A549 (cell line): ENCODE data around the gene FOXS1. TPM values are rescaled to one million over a fixed set of nuclear protein-coding genes. Genes with fewer than 3 reads are reported as not detected.

Source experiments
- ATAC-seq, 2 experiments: fragments of 200-7000 bp in 1 of 2; fragments of >200 bp in 1 of 2; cut with Nextera tagmentation in 1 of 2; cut with Tn5 transposase in 1 of 2; 3 replicates each; pipeline versions ENCODE4 v1.8.0 to v1.9.1; 2018 to 2020; ENCODE audit warnings: mild to moderate bottlenecking in 1 of 2, moderate library complexity in 1 of 2
- CTCF ChIA-PET: fragments of 300-600 bp; sonication (Branson Sonifier 250); formaldehyde crosslinking; extraction: SDS; loops from one replicate; lab custom pipeline; 2021; ENCODE audit warnings: antibody characterized with exemption, inconsistent platforms; lab: Yijun Ruan, JAX
- POLR2A ChIA-PET: fragments of 350-600 bp; formaldehyde crosslinking; extraction: SDS; loops from one replicate; lab custom pipeline; 2021; ENCODE audit warnings: antibody characterized with exemption, inconsistent platforms; lab: Yijun Ruan, JAX
- DNase-seq, 2 experiments: peaks; one replicate each; pipeline versions ENCODE4 v3.0.0 to v3.0.0-alpha.2; 2011 to 2016; ENCODE audit warnings: low read depth in 1 of 2, low spot score in 1 of 2
- FAIRE-seq: peaks from 2 replicates; lab custom pipeline; 2011; peaks lifted over from hg19 to GRCh38; lab: Jason Lieb, UNC
- H3K27ac ChIP-seq, 2 experiments: fragments of >200 bp; sonication (Bioruptor Twin); formaldehyde crosslinking; 3 replicates each; pipeline ENCODE4 v1.5.1; 2016 to 2017
- H3K4me1 ChIP-seq: fragments of >200 bp; sonication (Bioruptor Twin); formaldehyde crosslinking; 3 replicates; pipeline ENCODE4 v1.6.1; 2016
- H3K4me2 ChIP-seq: fragments of >200 bp; sonication (Bioruptor Twin); formaldehyde crosslinking; 3 replicates; pipeline ENCODE4 v1.6.1; 2016
- H3K4me3 ChIP-seq: fragments of >200 bp; sonication (Bioruptor Twin); formaldehyde crosslinking; 3 replicates; pipeline ENCODE4 v1.5.1; 2016
- H3K9me3 ChIP-seq: fragments of >200 bp; sonication (Bioruptor Twin); formaldehyde crosslinking; 3 replicates; pipeline ENCODE4 v1.6.1; 2016
- CBX2 ChIP-seq: fragments of 200-600 bp; sonication (generic); IDR thresholded peaks from 2 replicates; pipeline ENCODE4 v1.6.1; 2016; ENCODE audit warnings: low read depth, mild to moderate bottlenecking, borderline replicate concordance
- CHD2 ChIP-seq: fragments of 150-350 bp; IDR thresholded peaks from 2 replicates; pipeline ENCODE4 v1.6.1; 2014; ENCODE audit warnings: low read length; ENCODE audit not compliant: partially characterized antibody
- FOXS1 ChIP-seq: fragments of 250-450 bp; sonication (Bioruptor Pico); IDR thresholded peaks from 2 replicates; pipeline ENCODE4 v1.5.0; 2020; ENCODE audit warnings: mild to moderate bottlenecking, moderate library complexity
- JUN ChIP-seq, 2 experiments: fragments of >200 bp; sonication (Bioruptor Twin); formaldehyde crosslinking; IDR thresholded peaks; 2 replicates in 1 of 2; 3 replicates in 1 of 2; pipeline ENCODE4 v1.6.1; 2016 to 2017
- MAZ ChIP-seq: fragments of 150-350 bp; IDR thresholded peaks from 2 replicates; pipeline ENCODE4 v1.6.1; 2014; ENCODE audit warnings: antibody characterized with exemption, low read depth, low read length, borderline replicate concordance
- NFE2L2 ChIP-seq: fragments of 150-350 bp; conservative IDR thresholded peaks from 2 replicates; pipeline ENCODE4 v1.6.1; 2014; ENCODE audit warnings: low read length
- NPAS2 ChIP-seq: fragments of 250-450 bp; sonication (Bioruptor Pico); IDR thresholded peaks from 2 replicates; pipeline ENCODE4 v1.8.0; 2022; ENCODE audit warnings: mild to moderate bottlenecking, moderate library complexity, borderline replicate concordance
- PHF8 ChIP-seq: fragments of 200-600 bp; sonication (generic); IDR thresholded peaks from 2 replicates; pipeline ENCODE4 v1.6.1; 2016; ENCODE audit warnings: low read depth, mild to moderate bottlenecking, antibody characterized with exemption, moderate library complexity, borderline replicate concordance
- POLR2A ChIP-seq: IDR thresholded peaks from 2 replicates; pipeline ENCODE4 v1.6.1; 2012; ENCODE audit warnings: mild to moderate bottlenecking, low read length
- RAD21 ChIP-seq, 2 experiments: fragments of >200 bp in 1 of 2; sonication (Bioruptor Twin) in 1 of 2; formaldehyde crosslinking in 1 of 2; IDR thresholded peaks in 1 of 2; conservative IDR thresholded peaks in 1 of 2; 2 replicates in 1 of 2; 3 replicates in 1 of 2; pipeline ENCODE4 v1.6.1; 2012 to 2018; ENCODE audit warnings: inconsistent platforms in 1 of 2
- TP53 ChIP-seq: fragments of 250-450 bp; sonication (Bioruptor Pico); IDR thresholded peaks from 2 replicates; pipeline ENCODE4 v1.5.0; 2021; ENCODE audit warnings: mild to moderate bottlenecking, moderate library complexity
- WGBS: methylation state at CpG from one replicate; pipeline ENCODE4 v1.1.6; 2017; ENCODE audit errors: missing lambda C conversion rate; 5-methylcytosine and 5-hydroxymethylcytosine counted together
- polyA plus RNA-seq, 4 experiments: library from polyadenylated mRNA; depleted of rRNA in 3 of 4; stranded (reverse); fragments of >200 nt; fragmentation: RNase III in 1 of 4; extraction: RNeasy Plus Mini Kit Qiagen cat#74134 plus additional on column Dnase treatment in 1 of 4; gene quantifications; 2 replicates in 3 of 4; 3 replicates in 1 of 4; pipeline ENCODE4 v1.2.3, GENCODE V29; 2011 to 2017
- TF ChIP-seq, protein P1 (sequence below): IDR thresholded peaks from 2 replicates; pipeline ENCODE4 v1.6.1; 2012; ENCODE audit warnings: low read depth, borderline replicate concordance
- TF ChIP-seq, protein P2 (sequence below): fragments of 250-450 bp; sonication (Bioruptor Pico); IDR thresholded peaks from 2 replicates; pipeline ENCODE4 v1.5.0; 2020; ENCODE audit warnings: low read depth, mild to moderate bottlenecking, moderate library complexity
- TF ChIP-seq, protein P3 (sequence below): IDR thresholded peaks from 2 replicates; pipeline ENCODE4 v1.6.1; 2012
- TF ChIP-seq, protein P4 (sequence below): fragments of 450-650 bp; IDR thresholded peaks from 2 replicates; pipeline ENCODE4 v1.6.1; 2014; ENCODE audit warnings: antibody characterized with exemption
- TF ChIP-seq, protein P5 (sequence below): fragments of >200 bp; sonication (Bioruptor Twin); formaldehyde crosslinking; IDR thresholded peaks from 3 replicates; pipeline ENCODE4 v1.5.1; 2016
- TF ChIP-seq, protein P6 (sequence below): fragments of >200 bp; sonication (Bioruptor Twin); formaldehyde crosslinking; IDR thresholded peaks from 3 replicates; pipeline ENCODE4 v1.6.1; 2016

The FOXS1 gene
- polyA plus RNA-seq, 2 of the 4 experiments (the other 2 are of a cell fraction) = 1.5 to 3.7 TPM

DNA sequence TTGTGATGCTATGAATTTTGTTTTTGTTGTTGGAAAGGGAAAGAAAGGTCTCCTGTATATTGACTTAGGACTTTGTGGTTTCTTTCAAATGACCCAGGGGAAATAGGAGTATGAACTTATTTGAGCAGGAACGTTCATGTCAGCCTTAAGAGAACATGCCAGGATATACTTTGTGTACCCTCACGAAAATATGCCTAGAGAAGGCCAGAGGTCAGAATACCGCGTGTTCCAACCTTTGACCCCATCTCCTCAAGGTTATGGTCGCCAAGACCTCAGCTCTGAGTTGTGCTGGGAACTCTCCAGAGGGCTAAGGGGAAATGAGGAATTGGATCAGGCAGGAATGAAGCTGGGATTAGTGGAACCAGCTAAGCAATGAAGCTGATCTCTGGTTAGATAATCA is 36.5 kb upstream of the FOXS1 start (continued):
- TF ChIP-seq, protein P1, sequence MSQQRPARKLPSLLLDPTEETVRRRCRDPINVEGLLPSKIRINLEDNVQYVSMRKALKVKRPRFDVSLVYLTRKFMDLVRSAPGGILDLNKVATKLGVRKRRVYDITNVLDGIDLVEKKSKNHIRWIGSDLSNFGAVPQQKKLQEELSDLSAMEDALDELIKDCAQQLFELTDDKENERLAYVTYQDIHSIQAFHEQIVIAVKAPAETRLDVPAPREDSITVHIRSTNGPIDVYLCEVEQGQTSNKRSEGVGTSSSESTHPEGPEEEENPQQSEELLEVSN = no peak
- TF ChIP-seq, protein P2, sequence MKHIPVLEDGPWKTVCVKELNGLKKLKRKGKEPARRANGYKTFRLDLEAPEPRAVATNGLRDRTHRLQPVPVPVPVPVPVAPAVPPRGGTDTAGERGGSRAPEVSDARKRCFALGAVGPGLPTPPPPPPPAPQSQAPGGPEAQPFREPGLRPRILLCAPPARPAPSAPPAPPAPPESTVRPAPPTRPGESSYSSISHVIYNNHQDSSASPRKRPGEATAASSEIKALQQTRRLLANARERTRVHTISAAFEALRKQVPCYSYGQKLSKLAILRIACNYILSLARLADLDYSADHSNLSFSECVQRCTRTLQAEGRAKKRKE (CRISPR knock-in tag) = no peak
- TF ChIP-seq NPAS2 (CRISPR knock-in tag) = no peak
- TF ChIP-seq NFE2L2 = no peak
- TF ChIP-seq, protein P3, sequence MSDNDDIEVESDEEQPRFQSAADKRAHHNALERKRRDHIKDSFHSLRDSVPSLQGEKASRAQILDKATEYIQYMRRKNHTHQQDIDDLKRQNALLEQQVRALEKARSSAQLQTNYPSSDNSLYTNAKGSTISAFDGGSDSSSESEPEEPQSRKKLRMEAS = no peak

DNA sequence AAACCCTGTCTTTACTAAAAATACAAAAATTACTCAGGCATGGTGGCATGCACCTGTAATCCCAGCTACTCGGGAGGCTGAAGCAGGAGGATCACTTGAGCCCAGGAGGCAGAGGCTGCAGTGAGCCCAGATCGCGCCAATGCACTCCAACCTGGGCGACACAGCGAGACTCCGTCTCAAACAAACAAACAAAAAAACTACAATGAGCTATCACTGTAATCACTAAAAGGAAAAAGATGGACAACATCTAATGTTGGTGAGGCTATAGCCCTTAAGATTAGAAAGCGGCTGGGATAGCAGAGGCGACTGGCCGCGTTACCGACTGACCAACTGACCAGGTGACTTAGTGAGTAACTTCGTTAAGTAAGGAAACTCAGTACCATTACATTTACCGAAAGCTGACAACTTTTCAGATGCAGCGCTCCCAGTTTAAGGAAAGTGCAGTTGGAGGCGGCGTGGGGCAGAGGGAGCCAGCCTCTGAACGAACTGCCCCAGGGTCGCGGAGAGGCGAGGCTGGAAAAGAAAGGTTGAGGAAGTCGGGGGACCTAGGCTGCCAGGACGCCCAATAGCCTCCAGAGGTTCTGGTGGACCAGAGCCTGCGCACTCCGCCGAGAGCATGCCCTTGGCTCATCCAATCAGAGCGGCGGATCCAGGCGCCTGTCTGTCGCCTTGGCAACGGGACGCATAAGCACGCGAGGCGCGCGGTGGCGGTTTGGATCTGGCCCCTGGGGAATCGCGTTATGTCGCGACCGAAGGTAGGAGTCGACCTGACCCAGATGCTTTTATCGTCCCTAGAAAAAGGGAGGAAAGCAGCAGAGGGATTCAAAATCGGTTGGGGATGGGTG is 34.0 kb upstream of the FOXS1 start:
- DNase-seq = peak; percentile 98
- TF ChIP-seq, protein P4, sequence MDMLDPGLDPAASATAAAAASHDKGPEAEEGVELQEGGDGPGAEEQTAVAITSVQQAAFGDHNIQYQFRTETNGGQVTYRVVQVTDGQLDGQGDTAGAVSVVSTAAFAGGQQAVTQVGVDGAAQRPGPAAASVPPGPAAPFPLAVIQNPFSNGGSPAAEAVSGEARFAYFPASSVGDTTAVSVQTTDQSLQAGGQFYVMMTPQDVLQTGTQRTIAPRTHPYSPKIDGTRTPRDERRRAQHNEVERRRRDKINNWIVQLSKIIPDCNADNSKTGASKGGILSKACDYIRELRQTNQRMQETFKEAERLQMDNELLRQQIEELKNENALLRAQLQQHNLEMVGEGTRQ = peak; percentile 72
- TF ChIP-seq CBX2 (peak; percentile 74; the same call in 1 of the 2 replicates), POLR2A (peak; percentile 88), FOXS1 (CRISPR knock-in tag) (no peak), PHF8 (peak; percentile 73; the same call in 1 of the 2 replicates), JUN (IDR thresholded peaks at IDR 0.05) (0 out of 5 replicates have a peak, but pooled peaks of 1 of the 2 experiments have one; percentile 17)
- TF ChIP-seq, protein P1 = 0 out of 2 replicates have a peak, but pooled peaks have one; percentile 59
- TF ChIP-seq, protein P3 = peak; percentile 84
- TF ChIP-seq, protein P5, sequence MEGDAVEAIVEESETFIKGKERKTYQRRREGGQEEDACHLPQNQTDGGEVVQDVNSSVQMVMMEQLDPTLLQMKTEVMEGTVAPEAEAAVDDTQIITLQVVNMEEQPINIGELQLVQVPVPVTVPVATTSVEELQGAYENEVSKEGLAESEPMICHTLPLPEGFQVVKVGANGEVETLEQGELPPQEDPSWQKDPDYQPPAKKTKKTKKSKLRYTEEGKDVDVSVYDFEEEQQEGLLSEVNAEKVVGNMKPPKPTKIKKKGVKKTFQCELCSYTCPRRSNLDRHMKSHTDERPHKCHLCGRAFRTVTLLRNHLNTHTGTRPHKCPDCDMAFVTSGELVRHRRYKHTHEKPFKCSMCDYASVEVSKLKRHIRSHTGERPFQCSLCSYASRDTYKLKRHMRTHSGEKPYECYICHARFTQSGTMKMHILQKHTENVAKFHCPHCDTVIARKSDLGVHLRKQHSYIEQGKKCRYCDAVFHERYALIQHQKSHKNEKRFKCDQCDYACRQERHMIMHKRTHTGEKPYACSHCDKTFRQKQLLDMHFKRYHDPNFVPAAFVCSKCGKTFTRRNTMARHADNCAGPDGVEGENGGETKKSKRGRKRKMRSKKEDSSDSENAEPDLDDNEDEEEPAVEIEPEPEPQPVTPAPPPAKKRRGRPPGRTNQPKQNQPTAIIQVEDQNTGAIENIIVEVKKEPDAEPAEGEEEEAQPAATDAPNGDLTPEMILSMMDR = no peak
- Histone ChIP-seq H3K4me3 (peak overlapping the region; percentile 61), H3K4me1 (no peaks in the 10 kb centered on the region), H3K4me2 (peak overlapping the region; percentile 90), H3K9me3 (no peaks in the 10 kb centered on the region), H3K27ac (peak overlapping the region; percentile 70 to 85)
- peak; percentile 85 for FAIRE-seq
- CTCF ChIA-PET = interaction anchor here (0.6 to 4.2 kb wide), 8 partner anchors 11 to 152 kb away, joined by 3 to 22 read pairs (median 3); partner anchors contain the start of gene PDRG1
- 2% methylated on average over 40 of the region's 45 CpGs for WGBS
- POLR2A ChIA-PET = interaction anchor here (0.8 to 1.1 kb wide), 4 partner anchors 8 to 230 kb away, joined by 3 to 5 read pairs (median 4); partner anchors contain the start of genes PDRG1 and TM9SF4
- peak; percentile 100 for ATAC-seq

DNA sequence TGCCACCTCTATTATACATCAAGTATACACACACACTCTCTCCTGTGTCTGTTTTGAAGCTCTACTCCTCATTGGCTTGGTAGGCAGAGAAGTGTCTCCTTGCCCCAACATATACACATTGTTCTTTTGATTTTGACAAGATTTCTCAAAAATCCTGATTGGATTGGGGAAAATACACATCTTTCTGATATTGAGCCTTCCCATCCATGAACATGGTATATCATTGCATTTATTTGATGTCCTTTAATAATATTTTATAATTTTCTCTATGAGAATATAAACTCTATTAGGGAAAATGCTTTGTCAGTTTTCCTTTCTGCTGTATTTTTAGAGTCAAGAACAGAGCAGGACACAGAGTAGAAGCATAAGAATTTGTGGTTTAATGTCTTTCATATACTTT is 32.3 kb upstream of the FOXS1 start:
- no peak for ATAC-seq

More for the DNA sequence above, 32.3 kb upstream of the FOXS1 start:
- H3K4me2 ChIP-seq = no peak overlapping the region
- H3K4me3 ChIP-seq = no peak overlapping the region
- no peak for TF ChIP-seq JUN (IDR thresholded peaks at IDR 0.05)
- TF ChIP-seq NFE2L2 = no peak
- TF ChIP-seq MAZ = no peak
- TF ChIP-seq CHD2 = no peak
- TF ChIP-seq FOXS1 (CRISPR knock-in tag) = no peak
- no peak for TF ChIP-seq TP53 (CRISPR knock-in tag)
- TF ChIP-seq, protein P6, sequence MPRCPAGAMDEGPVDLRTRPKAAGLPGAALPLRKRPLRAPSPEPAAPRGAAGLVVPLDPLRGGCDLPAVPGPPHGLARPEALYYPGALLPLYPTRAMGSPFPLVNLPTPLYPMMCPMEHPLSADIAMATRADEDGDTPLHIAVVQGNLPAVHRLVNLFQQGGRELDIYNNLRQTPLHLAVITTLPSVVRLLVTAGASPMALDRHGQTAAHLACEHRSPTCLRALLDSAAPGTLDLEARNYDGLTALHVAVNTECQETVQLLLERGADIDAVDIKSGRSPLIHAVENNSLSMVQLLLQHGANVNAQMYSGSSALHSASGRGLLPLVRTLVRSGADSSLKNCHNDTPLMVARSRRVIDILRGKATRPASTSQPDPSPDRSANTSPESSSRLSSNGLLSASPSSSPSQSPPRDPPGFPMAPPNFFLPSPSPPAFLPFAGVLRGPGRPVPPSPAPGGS = no peak
- TF ChIP-seq POLR2A = no peak
- TF ChIP-seq, protein P5 = no peak
- TF ChIP-seq RAD21 (conservative IDR thresholded peaks at IDR 0.05 in 1 of 2, IDR thresholded peaks at IDR 0.05 in 1 of 2) = no peak
- no peak for TF ChIP-seq NPAS2 (CRISPR knock-in tag)
- FAIRE-seq = no peak
- no peak overlapping the region for H3K27ac ChIP-seq
- no peak for DNase-seq
- CTCF ChIA-PET = interaction anchor here (1.0 to 1.9 kb wide), 3 partner anchors 17 to 154 kb away, joined by 4 to 5 read pairs (median 4); no protein-coding TSS in a partner anchor
- POLR2A ChIA-PET = no interaction called here
- no peaks in the 10 kb centered on the region for H3K4me1 ChIP-seq
- H3K9me3 ChIP-seq = no peaks in the 10 kb centered on the region
